Measurements from ENCODE around the gene PDE4D.
"Not testable (repeated sequence)": the region's sequence is repeated elsewhere in the genome, so short reads cannot be mapped to it uniquely, and the experiment has no call there.

The PDE4D gene

DNA sequence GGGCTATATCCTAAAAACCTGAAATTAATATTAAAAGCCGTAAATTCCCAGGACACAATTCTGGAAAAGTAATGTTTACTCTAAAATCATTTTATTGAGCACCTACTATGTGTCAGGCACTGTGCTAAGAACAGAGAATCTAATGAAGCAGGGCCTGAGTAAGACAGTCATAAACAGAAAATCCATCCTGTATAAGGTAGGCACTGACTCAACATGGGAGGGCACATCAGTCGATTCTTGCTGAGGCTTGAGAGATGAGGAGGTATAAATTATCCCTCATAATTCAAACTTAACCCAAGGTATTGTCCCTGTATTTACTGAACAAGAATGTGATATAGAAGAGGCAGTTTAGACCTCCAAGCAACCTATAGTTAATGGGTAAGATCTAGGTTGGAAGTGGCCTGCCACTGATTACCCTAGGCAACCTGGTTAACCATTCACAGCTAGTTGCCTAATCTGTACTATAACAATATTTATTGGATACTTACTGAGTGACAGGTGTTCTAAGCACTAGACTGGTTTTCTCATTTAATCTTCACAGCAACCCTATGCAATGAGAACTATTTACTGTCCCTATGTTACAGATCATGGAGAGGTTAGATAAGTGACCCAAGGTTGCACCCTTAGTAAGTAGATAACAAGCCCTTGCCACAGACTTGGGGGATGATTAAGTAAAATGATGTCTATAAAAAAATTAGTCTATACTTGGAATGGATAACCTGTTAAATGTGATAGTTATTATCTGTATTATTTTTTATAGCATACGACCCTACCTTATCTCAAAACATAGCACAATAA is 317.7 kb downstream of the PDE4D start:
- DNase-seq, result no peak

DNA sequence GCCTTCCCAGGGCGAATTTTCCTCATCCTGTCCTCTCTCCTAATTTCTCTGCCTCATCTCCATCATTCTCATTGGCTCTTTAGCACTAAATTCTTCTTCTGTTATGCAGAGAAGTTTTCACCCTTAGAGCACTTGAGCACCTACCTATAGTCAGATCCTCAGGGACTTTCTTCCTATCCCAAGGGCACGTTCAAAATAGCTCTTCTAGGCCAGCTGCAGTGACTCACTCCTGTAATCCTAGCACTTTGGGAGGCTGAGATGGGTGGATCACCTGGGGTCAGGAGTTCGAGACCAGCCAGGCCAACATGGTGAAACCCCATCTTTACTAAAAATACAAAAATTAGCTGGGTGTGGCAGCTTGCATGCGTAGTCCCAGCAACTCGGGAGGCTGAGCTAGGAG is 320.0 kb downstream of the PDE4D start:
- not testable (repeated sequence) for DNase-seq

DNA sequence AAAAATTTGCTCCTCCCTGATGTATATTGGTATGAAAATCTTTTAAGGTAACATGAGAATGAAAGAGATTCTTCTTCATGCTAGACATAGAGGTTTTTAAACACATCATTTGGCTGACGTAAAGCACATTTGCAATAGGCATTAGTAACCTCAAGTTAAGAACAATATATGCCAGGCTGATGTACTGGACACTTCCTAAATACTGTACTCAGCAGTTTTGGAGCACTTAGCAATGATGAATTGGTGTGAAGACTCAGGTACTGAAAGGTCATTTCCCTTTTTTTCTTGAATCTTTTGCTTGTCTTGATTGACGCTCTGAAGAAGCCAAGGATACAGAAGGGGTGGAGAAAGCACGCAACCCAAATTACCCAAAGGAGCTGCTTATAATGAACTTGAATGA is 322.5 kb downstream of the PDE4D start:
- no peak for DNase-seq

DNA sequence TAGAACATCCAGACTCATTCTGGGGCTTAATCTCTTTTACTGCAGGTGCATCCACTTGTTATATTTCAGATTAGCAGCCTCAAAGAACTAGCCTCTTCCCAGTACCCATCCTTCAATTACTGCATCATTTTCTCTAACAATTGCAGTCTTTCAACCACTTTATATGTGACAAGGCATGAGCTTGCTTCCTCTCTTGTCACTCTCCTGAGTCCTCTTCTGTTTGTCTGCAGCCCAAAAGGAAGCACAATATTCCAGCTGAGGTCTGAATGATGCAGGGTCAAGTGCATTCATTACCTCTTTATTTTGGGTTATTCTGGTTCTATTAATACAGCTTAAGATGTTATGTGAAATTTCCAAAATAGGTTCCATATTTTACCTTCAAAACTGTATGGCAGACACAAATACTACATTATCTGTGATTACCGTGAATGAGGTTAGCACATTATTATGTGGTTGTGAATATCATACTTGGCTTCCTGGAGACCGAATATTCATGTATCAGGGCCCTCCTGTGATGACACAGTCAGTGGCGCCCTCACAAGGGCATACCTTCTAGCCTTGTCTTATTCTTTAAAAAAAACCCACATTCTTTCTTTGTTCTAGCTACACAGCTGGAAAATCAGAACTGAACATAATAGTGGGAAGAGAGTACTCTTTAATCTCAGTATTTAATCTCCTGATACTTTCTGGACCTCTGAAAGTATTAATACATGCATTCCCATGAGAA is 323.8 kb downstream of the PDE4D start:
- no peak for DNase-seq

DNA sequence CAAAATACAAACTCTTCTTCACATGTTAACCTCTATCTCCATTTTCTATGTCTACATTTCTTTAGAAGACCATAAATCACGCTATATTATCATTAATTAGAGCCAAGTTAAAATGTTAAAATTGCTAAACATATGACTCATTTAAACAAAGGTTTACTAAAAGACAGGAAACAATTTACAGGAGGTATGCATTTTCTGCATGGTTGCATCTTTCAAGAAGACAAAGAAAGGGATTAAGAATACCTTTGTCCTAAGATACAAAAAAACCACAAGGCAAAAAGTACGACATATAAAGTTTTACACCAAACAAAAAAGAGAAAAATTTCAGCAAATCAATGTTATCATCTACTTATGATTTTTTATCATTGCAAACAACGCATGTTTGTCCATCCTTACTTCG is 324.4 kb downstream of the PDE4D start:
- DNase-seq, result no peak

DNA sequence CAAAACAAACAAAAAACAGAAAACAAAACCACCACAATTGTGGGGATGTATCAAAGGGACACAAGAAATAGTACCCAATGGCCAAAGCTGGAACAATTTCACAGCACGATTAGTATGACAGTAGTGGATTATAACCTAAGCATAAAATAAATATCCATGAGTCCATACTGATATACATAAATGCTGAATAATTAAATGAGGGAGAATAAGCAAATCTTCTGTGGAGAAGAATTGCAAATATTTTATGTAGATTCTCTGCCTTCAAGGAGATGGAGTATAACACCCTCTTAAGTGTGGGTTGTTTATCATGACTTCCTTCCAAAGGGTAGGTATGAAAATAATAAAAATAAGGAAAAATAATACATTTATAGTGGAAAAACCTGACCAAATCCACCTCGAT is 325.4 kb downstream of the PDE4D start:
- DNase-seq, result no peak

DNA sequence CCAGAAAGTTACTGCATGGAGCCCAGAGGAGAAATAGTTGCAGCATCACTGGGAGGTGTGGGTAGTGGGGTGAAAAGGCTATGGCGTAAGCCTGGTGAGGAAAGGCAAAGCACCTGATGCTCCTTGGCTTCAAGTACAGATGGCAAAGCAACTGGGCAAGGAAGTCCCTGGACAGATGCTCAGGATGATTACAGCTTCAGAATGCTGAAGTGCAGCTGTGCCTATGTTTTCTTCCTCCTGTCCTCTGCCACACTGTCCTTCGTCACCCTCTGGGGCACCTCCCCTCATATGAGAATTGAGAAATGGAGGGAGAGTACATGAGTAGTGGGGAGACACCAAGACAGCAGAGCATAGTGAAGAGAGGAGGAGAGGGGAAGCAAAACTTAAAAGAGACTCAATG is 328.0 kb downstream of the PDE4D start:
- no peak for DNase-seq

DNA sequence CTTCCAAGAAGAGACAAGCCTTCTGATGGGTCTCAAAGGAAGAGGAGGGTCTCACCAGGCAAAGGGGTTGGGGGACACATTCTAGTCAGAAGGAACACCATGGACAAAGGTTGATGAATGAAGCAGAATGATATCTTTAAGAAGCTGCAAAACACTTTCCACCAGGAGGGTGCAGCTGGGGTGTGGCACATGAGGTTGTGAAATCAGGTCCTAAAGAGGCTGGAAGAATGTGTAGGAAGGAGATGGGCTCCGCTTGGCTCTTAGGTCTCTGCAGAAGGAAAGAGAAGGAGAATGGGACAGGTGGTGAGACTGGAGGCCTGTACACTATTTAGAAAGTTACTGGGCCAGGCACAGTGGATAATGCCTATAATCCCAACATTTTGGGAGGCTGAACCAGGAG is 328.6 kb downstream of the PDE4D start:
- DNase-seq, result no peak

DNA sequence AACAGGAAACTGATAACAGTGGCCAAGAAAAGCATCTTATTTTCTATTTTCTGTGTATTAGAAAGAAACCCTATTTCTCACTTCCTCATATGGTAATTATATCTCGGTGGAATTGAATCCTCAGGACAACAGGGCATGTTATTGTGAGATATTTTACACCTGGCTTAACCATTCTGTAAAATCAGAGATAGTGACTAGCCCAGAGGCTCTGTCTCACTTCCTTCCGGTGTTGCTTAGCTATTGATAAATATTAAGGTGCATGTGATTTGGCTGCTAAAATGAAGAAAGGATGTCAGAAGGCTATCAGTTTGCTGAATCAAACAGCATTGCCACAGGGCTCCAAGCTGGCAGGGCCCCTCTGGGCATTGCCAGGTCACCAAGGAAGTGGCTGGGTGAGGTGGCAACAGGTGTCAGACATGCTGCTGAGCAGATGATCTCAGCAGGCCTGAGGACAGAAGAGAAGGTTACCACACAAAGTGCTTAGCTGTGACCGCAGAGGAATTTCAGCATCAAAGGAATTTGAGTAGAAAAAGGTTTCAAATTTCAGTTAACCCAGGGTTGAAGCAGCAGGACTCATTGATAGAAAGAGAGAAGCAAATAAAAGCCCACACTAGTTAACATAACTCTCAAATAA is 330.7 kb downstream of the PDE4D start:
- DNase-seq, result no peak

DNA sequence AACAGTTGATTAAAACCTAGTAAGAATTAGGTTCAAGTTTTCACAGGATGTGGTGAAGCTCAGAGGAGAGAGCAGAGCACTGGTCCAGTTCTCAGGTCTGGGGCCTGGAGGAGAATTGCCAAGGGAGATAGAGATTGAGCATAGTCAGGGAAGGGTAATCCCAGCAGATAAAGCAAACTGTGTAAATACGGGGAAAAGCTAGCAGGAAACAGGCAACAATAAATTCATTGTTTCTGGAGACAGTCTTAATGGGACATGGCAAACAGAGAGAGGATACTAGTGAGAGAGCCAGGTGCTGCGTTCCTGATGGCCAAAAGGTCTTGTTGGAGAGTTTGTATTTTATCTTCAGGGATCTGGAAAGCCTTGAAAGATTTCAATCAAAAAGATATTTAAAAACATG is 333.0 kb downstream of the PDE4D start:
- peak; percentile 62 for DNase-seq

DNA sequence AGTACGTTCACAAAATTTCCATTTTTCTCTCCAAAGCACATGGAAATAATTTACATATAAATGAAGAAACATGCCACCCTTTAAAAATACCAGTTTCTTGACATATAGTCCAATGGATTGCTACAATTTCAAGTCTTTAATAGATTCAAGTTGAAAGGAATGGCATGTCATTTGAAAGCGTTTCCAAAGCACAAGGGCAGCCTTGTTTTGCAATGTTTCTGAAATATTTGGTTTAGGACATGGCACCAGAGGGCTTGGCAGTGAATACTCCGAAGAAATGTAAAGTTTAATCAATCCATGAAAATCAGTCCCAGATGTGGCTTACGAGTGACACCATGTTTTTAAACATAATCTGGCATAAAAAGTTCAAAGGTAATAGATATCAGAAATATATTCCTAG is 333.7 kb downstream of the PDE4D start:
- DNase-seq, result no peak

DNA sequence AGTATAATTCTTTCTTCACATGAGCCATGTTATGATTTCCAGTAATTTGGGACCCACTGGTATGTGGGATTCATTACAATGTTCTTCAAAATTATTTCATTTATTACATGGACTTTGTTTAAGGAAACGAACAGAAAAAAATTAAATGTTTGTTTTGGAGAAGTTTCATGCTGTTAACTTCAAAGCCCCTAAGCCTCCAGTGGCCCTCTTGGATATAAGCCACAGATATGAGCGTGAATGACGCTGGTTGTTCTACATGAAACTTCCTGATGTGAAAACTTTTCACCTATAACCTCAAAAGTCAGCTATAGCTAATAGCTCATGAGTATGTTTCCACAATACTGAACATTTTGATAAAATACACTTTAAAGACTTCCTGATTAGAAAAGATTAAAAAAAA is 334.2 kb downstream of the PDE4D start:
- no peak for DNase-seq

DNA sequence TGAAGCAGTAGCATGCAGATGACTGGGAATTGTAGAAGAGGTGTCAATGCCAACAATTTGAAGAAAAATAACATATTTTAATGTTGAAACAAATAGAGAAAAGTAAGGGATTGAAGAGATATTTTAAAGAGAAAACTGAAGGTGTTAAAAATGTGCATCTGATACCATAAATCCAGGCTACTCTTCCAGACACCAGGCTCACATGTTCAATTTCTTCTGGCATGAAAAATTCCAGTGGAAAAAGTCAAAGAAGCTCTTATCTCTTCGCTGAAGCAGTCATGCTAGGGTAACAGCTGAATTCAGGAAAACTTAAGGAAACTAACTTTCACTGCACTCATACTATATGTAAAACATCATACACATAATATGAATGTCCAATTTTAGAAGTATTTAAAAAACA is 335.0 kb downstream of the PDE4D start:
- DNase-seq, result no peak

DNA sequence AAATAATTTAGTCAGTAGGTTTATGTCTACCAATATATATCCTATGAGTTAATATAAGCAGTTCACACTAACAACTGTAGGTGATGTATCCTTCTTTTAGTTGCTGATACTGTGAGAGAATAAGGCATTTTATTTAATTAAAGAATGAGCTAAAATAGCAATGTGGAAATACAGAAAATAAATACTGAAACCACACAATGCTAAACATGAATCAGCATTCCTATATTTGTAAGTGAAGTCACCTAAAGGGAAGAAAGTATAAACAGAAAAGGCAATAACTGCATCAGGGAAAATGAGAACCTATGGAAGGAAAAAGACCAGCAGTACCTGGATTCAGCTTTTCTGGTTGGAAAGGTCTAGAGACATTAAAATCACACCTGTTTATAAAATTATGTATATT is 336.0 kb downstream of the PDE4D start:
- no peak for DNase-seq

DNA sequence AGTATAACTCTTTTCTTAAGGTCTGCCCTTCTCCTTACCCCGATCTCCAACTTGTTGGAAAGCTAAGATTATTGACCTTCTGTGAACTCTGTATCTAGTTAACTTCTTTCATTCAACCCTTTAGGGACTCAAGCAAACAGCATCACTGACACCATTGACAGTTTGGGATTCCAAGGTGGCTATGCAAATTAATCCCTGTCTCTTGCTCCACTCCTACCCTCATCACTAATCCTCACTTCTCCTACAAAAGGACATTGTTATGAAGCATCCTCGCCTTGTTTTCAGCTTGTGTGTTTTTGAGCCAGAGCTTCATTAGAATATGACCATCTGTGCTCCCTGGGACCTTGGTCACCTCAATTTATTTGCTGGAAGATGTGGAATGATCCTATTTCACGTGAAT is 337.9 kb downstream of the PDE4D start:
- no peak for DNase-seq

DNA sequence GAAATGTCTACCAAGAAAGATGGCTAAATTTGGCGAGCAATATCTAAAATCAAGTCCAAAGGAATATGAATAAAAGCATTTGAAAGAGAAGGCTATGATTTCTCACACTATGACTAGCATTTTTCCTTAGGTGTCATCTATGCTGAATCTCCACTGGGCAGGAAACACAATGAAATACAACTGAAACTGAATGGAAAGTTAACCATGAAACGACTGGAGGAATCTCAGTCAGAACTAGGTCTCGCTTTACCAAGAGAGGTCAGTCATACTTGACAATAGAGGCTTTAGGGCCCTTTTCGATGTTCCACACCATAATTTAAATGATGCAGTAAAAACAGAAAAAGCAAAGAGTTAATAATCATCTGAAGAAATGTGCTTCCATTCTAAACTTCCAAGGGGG is 339.0 kb downstream of the PDE4D start:
- DNase-seq, result no peak

DNA sequence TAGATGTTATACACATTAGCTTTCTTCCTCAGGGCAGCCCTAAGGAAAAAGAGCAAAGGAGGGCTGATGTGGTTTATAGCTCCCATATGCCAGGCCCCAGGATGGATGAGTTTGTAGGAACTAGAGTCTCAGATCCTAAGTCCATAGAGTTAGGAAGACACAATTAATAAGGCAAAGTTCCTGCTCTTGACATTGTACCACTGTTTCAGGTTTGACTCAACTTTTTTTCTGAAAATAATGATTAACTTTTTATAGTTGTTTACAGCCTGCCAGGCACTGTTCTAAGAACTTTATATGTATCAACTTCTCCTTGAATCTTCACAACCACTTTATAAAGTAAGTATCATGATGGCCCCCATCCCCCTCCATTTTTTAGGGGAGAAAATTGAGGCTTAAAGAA is 339.5 kb downstream of the PDE4D start:
- DNase-seq, result no peak

DNA sequence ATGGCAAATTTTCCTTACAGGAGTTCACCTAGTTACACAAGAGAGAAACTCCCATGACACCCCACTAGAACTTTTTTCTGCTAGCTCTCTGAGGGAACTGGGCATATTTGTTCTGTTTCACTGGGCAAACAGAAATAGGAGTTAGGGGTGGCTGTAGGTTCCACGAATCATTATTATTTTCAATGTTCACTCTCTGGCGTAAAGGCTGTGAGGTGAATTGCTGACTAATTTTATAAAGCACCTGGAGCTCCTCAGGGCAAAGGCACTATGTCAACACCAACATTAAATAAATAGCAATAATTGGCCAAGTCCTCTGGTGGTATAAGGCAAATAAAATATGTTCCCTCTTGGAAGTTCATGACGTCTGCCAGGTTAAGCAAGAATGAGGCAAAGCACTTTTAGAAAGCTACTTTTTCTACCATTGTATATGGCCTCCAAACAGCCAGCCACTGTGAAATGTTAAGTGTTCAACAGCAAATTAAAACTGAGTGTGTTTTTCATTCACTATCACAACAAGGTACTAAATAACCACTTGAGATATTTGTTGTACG is 344.6 kb downstream of the PDE4D start:
- DNase-seq, result peak; percentile 98

DNA sequence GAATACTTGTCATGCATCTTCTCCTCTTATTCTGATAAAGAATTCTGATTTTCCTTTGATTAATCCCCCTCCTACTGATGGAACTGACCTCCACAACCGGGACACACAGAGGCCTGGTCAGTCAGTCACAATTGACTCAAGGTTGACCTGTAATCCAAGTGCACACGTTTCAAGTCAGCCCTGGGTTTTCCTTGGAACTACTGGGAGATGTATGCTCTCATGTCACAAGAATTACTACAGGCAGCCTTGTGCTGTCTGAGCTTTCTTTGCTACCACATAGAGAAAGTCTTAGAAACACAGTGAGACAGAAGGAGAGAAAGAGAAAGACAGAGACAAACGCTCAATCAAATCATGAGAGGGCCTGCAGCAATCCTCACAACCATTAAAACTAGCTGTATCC is 345.8 kb downstream of the PDE4D start:
- no peak for DNase-seq

DNA sequence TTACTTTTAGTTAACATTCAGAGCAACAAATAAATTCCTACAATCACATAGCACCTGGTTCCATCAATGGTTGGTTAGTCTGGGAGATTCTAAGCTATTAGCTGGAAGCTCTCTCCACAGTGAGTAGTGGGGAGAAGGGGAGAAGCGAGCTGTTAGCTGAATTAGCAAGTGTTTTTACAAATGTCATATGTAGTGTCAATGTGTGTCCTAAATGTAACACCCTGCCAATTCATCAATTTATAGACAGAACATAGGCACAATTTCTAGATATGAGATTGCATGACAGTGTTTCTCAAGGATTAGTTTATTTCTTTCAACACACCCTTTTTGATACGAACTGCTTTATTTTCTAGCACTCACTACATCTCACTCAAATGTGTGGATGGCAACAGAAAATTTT is 349.0 kb downstream of the PDE4D start:
- no peak for DNase-seq

DNA sequence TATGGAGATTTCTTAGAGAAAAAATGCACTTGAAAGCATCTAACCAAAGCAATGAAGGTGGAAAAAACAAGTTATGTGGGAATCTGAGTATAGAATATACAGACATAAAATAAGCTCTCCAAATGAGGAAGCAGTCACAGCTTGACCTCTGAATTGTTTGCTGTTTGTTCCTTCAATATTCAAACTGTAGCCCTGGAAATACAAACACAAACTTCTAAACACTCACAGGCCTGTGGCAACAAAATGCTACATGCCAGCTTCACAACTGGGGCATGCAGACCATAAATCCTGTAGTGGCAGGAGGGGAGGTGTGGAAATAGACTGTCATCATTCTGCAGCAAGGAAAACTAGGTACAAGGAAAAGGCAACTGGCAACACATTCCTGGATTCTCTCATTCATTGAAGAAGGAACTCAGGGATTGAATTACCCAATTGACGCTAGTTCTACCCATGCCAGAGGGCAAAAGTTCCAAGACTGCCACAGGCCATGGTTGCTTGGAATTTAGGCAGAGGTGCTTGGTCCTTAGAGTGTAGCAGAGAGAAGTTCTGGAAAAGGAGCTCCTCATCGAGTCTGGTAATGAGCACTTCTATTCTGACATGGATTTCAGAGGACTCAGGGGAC is 349.6 kb downstream of the PDE4D start:
- DNase-seq, result no peak

DNA sequence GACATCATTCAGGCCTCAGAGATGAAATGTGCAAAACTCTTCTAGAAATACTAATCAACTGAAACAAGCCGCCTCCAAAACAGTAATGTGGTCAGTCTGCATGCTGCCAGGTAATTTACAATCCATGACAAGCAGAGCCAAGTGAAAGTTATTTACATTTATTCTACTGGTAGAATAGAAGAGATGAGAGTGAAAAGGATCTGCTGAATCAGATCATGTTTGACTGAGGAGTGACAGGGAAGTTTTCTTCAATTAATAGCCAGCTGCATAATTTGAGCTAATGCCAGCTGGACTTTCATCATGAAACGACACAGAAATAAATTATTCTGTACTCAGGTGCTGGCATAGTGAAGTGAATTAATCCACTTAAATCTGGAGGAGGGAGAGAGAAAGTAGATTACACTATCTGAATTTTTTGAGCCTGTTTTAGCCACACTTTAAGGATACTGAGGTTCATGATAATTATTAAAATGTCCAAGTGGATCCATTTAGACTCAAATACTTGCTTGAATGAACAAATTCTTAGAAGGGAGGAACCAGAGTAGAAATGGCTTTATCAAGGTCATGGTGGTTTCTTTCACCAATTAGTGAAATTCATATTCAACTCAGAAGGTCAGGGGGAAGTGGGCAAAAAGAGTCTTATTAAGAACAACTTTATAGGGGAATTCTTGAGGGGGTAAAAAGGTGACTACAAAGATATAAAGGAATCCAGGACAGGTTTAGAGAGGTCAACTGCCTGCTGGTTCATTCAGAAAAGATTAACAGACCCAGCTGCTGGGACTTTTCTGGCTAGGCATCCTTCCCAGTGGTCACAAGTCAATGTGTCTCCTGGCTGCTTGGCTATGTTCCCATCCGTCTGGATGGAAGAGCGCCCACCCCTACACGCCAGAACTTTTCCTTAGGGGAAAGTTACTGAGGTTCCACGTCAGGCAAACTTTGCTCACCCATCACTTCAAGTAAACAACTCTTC is 350.4 kb downstream of the PDE4D start:
- peak; percentile 54 for DNase-seq

All from NCI-H748 treated with DMSO at 0.1 percent for 48 hours (cell line).